PFSK-1 (cell line): ENCODE results near the gene LHFPL5.

Experiments
- POLR2AphosphoS5 ChIP-seq: IDR thresholded peaks from 2 replicates; pipeline ENCODE4 v1.6.1; 2012; ENCODE audit warnings: low read depth, mild to moderate bottlenecking, control low read depth, low read length, moderate library complexity
- SIN3A ChIP-seq: IDR thresholded peaks from 2 replicates; pipeline ENCODE4 v1.6.1; 2012; ENCODE audit warnings: mild to moderate bottlenecking, low read length, moderate library complexity, borderline replicate concordance; ENCODE audit not compliant: insufficient read depth
- TAF1 ChIP-seq: IDR thresholded peaks from 2 replicates; pipeline ENCODE4 v1.6.1; 2012; ENCODE audit warnings: low read length, control low read depth, borderline replicate concordance; ENCODE audit not compliant: insufficient read depth
- TF ChIP-seq, protein P1 (sequence below), 2 experiments: IDR thresholded peaks; 2 replicates each; pipeline versions ENCODE4 v1.6.1 to v1.8.0; 2011 to 2012; ENCODE audit warnings: low read depth in 2 of 2, low read length in 2 of 2, control low read depth in 1 of 2, inconsistent platforms in 1 of 2, mild to moderate bottlenecking in 1 of 2, moderate library complexity in 1 of 2; ENCODE audit not compliant: insufficient read depth in 1 of 2

DNA sequence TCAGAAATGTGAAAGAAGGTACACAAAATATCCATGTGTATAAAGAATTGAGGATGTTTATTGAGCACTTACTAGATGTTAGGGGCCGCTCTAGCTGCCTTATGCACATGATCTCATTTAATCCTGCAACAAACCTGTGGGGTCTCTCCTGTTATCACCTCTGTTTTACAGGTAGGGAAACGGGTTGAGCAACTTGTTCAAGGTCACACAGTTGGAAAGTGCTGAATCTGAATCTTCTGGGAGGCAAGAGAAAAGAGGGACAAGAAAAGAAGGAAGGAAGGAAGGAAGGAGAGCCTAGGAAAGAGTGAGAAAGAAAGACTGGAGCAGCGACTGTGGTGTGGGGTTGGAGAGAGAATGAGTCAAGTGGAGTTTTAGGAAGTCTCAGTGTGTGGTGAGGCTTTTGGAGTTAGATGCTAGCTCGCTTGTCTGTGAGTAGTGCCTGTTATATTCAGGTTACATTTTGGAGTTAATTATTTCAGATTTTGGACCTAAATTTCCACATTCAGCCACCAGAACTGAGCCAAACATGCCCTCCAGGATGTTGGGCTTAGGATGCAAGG lies 16.6 kb upstream of the LHFPL5 start:
- TF ChIP-seq, protein P1, sequence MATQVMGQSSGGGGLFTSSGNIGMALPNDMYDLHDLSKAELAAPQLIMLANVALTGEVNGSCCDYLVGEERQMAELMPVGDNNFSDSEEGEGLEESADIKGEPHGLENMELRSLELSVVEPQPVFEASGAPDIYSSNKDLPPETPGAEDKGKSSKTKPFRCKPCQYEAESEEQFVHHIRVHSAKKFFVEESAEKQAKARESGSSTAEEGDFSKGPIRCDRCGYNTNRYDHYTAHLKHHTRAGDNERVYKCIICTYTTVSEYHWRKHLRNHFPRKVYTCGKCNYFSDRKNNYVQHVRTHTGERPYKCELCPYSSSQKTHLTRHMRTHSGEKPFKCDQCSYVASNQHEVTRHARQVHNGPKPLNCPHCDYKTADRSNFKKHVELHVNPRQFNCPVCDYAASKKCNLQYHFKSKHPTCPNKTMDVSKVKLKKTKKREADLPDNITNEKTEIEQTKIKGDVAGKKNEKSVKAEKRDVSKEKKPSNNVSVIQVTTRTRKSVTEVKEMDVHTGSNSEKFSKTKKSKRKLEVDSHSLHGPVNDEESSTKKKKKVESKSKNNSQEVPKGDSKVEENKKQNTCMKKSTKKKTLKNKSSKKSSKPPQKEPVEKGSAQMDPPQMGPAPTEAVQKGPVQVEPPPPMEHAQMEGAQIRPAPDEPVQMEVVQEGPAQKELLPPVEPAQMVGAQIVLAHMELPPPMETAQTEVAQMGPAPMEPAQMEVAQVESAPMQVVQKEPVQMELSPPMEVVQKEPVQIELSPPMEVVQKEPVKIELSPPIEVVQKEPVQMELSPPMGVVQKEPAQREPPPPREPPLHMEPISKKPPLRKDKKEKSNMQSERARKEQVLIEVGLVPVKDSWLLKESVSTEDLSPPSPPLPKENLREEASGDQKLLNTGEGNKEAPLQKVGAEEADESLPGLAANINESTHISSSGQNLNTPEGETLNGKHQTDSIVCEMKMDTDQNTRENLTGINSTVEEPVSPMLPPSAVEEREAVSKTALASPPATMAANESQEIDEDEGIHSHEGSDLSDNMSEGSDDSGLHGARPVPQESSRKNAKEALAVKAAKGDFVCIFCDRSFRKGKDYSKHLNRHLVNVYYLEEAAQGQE (IDR thresholded peaks at IDR 0.05; ENCODE audit: insufficient read depth in 1 of 2, low read depth in 2 of 2, low read length in 2 of 2) = no peak
- TF ChIP-seq TAF1 (no peak), SIN3A (no peak), POLR2AphosphoS5 (no peak)
